Tibial artery (tissue), 4 donors: ENCODE results near the gene RXYLT1.
"Not testable (repeated sequence)": the region's sequence is repeated elsewhere in the genome, so short reads cannot be mapped to it uniquely, and the experiment has no call there.

ENCODE experiments used
- DNase-seq, 2 donors: peaks; one replicate each; pipeline ENCODE4 v3.0.0-alpha.2; 2019
- H3K27ac ChIP-seq, 2 donors: fragments of 200-600 bp; sonication (generic) in 1 of 2; 1 replicate in 1 of 2; 2 replicates in 1 of 2; pipeline ENCODE4 v1.5.1; 2018 to 2019; ENCODE audit warnings: mild to moderate bottlenecking in 1 of 2
- H3K27me3 ChIP-seq, 2 donors: fragments of 200-600 bp; sonication (generic) in 1 of 2; one replicate each; pipeline versions ENCODE4 v1.5.1 to v1.6.0; 2016 to 2019
- H3K36me3 ChIP-seq, 3 donors: fragments of 200-600 bp; sonication (generic) in 2 of 3; one replicate each; pipeline ENCODE4 v1.5.1; 2016 to 2019; ENCODE audit warnings: mild to moderate bottlenecking in 2 of 3
- H3K4me1 ChIP-seq, 4 donors: fragments of 200-600 bp; sonication (generic) in 2 of 4; 1 replicate in 3 of 4; 2 replicates in 1 of 4; pipeline ENCODE4 v1.5.1; 2016 to 2019
- H3K4me3 ChIP-seq, 2 donors: fragments of 200-600 bp; sonication (generic) in 1 of 2; 1 replicate in 1 of 2; 2 replicates in 1 of 2; pipeline ENCODE4 v1.5.1; 2018 to 2019; ENCODE audit warnings: mild to moderate bottlenecking in 2 of 2
- H3K9me3 ChIP-seq, 3 donors: fragments of 200-600 bp; sonication (generic) in 1 of 3; one replicate each; pipeline ENCODE4 v1.5.1; 2016 to 2019
- CTCF ChIP-seq, 2 experiments: fragments of 200-600 bp in 1 of 2; fragments of 450-650 bp in 1 of 2; IDR thresholded peaks; one replicate each; pipeline ENCODE4 v1.5.1; 2017 to 2019; ENCODE audit warnings: antibody characterized with exemption in 2 of 2, mild to moderate bottlenecking in 1 of 2, moderate library complexity in 1 of 2
- intact Hi-C: fragments of 100-400 bp; cut with DNase I; formaldehyde crosslinking; loops from one replicate; pipeline ENCODE4 v1.15.0; 2023; ENCODE audit warnings: low total_unique reads

RXYLT1 gene

GRCh38 chr12:63779498-63780481 lies at the start of gene RXYLT1:
Gene RXYLT1 (plus strand): TSS chr12:63779909. CDS start chr12:63779961, 52 bp downstream.
- TF ChIP-seq CTCF (IDR thresholded peaks at IDR 0.05): no peak
- intact Hi-C loops: loop anchor here (5.0 kb wide), 1 partner anchor 627 kb away; the partner anchor contains the start of gene AVPR1A

GRCh38 chr12:63732779-63733178 lies 46.9 kb upstream of the RXYLT1 start:
- H3K9me3 ChIP-seq, intact Hi-C loops, H3K27me3 ChIP-seq, H3K4me3 ChIP-seq, DNase-seq, H3K36me3 ChIP-seq: not testable (repeated sequence)
- H3K4me1 ChIP-seq: peaks cover 0 to 12% (median 1%) of the 10 kb centered on the region in 4 donors
- peak overlapping the region; percentile 50 to 53 for H3K27ac ChIP-seq

More at GRCh38 chr12:63779498-63780481, at the start of gene RXYLT1:
- H3K9me3 ChIP-seq: no peaks in the 10 kb centered on the region
- peak within 1 kb of the TSS; percentile 86 to 90 for H3K27ac ChIP-seq
- H3K4me1 ChIP-seq: peaks cover 0 to 11% (median 6%) of the 10 kb centered on the region in 4 donors
- peaks cover 7 to 16% (median 12%) of the 10 kb centered on the region in 3 donors for H3K36me3 ChIP-seq
- H3K27me3 ChIP-seq: no peaks in the 10 kb centered on the region
- peak; percentile 67 to 91 for DNase-seq
- H3K4me3 ChIP-seq: peak within 1 kb of the TSS; percentile 64 to 69

GRCh38 chr12:63733585-63733984 lies 46.1 kb upstream of the RXYLT1 start:
- intact Hi-C loops, H3K9me3 ChIP-seq, DNase-seq, H3K36me3 ChIP-seq, H3K4me3 ChIP-seq, H3K27me3 ChIP-seq: not testable (repeated sequence)
- Histone ChIP-seq H3K4me1 (peaks cover 0 to 12% (median 1%) of the 10 kb centered on the region in 4 donors), H3K27ac (peak overlapping the region; percentile 50 to 53)

GRCh38 chr12:63740551-63740950 lies 39.2 kb upstream of the RXYLT1 start:
- H3K9me3 ChIP-seq, H3K27ac ChIP-seq, intact Hi-C loops, DNase-seq, H3K4me3 ChIP-seq, H3K36me3 ChIP-seq, H3K27me3 ChIP-seq: not testable (repeated sequence)
- peaks cover 0 to 23% (median 0%) of the 10 kb centered on the region in 4 donors for H3K4me1 ChIP-seq

GRCh38 chr12:63741431-63741830 lies 38.3 kb upstream of the RXYLT1 start:
- intact Hi-C loops, H3K27me3 ChIP-seq, H3K36me3 ChIP-seq, DNase-seq, H3K4me3 ChIP-seq, H3K27ac ChIP-seq, H3K9me3 ChIP-seq: not testable (repeated sequence)
- H3K4me1 ChIP-seq: peaks cover 0 to 23% (median 0%) of the 10 kb centered on the region in 4 donors

- intact Hi-C loops, H3K36me3 ChIP-seq, H3K27ac ChIP-seq, H3K9me3 ChIP-seq, DNase-seq, H3K4me3 ChIP-seq, H3K27me3 ChIP-seq: not testable (repeated sequence)
- peaks cover 0 to 23% (median 0%) of the 10 kb centered on the region in 4 donors for H3K4me1 ChIP-seq
These were observed 35.6 kb upstream of the RXYLT1 start for GRCh38 chr12:63744110-63744509.

GRCh38 chr12:63746470-63746869 lies 33.2 kb upstream of the RXYLT1 start:
- DNase-seq, H3K9me3 ChIP-seq, H3K36me3 ChIP-seq, H3K27ac ChIP-seq, H3K4me3 ChIP-seq, H3K27me3 ChIP-seq, intact Hi-C loops: not testable (repeated sequence)
- peaks cover 0 to 18% (median 0%) of the 10 kb centered on the region in 4 donors for H3K4me1 ChIP-seq

- intact Hi-C loops, H3K4me3 ChIP-seq, DNase-seq, H3K36me3 ChIP-seq, H3K9me3 ChIP-seq, H3K27ac ChIP-seq, H3K27me3 ChIP-seq: not testable (repeated sequence)
- peaks cover 0 to 13% (median 0%) of the 10 kb centered on the region in 4 donors for H3K4me1 ChIP-seq
These were observed 32.6 kb upstream of the RXYLT1 start for GRCh38 chr12:63747136-63747535.

GRCh38 chr12:63747553-63747952 lies 32.2 kb upstream of the RXYLT1 start:
- Histone ChIP-seq H3K4me1 (peaks cover 0 to 11% (median 0%) of the 10 kb centered on the region in 4 donors), H3K27me3 (no peaks in the 10 kb centered on the region), H3K27ac (no peak overlapping the region), H3K9me3 (no peaks in the 10 kb centered on the region), H3K4me3 (no peak overlapping the region), H3K36me3 (no peaks in the 10 kb centered on the region)
- no peak for TF ChIP-seq CTCF (IDR thresholded peaks at IDR 0.05)
- intact Hi-C loops: no loop called here
- DNase-seq: no peak
